BE2C (cell line): ENCODE measurements around the gene ATG16L1.

Source experiments
- DNase-seq: peaks from one replicate; pipeline ENCODE4 v3.0.0-alpha.2; 2020
- H3K27me3 ChIP-seq: fragments of 250-450 bp; sonication (Bioruptor Pico); 2 replicates; pipeline ENCODE4 v1.5.1; 2020; ENCODE audit warnings: mild to moderate bottlenecking
- H3K36me3 ChIP-seq: fragments of 250-450 bp; sonication (Bioruptor Pico); 2 replicates; pipeline ENCODE4 v1.5.1; 2020; ENCODE audit warnings: mild to moderate bottlenecking
- H3K4me1 ChIP-seq: fragments of 250-450 bp; sonication (Bioruptor Pico); 2 replicates; pipeline ENCODE4 v1.5.1; 2020
- H3K4me3 ChIP-seq: 2 replicates; pipeline ENCODE4 v1.5.1; 2011; ENCODE audit warnings: low read depth, low read length
- H3K9me3 ChIP-seq: fragments of 250-450 bp; sonication (Bioruptor Pico); 2 replicates; pipeline ENCODE4 v1.5.1; 2020
- TF ChIP-seq, protein P1 (sequence below): IDR thresholded peaks from 2 replicates; pipeline ENCODE4 v1.5.1; 2012; ENCODE audit warnings: mild to moderate bottlenecking, low read depth, low read length

Gene ATG16L1

DNA sequence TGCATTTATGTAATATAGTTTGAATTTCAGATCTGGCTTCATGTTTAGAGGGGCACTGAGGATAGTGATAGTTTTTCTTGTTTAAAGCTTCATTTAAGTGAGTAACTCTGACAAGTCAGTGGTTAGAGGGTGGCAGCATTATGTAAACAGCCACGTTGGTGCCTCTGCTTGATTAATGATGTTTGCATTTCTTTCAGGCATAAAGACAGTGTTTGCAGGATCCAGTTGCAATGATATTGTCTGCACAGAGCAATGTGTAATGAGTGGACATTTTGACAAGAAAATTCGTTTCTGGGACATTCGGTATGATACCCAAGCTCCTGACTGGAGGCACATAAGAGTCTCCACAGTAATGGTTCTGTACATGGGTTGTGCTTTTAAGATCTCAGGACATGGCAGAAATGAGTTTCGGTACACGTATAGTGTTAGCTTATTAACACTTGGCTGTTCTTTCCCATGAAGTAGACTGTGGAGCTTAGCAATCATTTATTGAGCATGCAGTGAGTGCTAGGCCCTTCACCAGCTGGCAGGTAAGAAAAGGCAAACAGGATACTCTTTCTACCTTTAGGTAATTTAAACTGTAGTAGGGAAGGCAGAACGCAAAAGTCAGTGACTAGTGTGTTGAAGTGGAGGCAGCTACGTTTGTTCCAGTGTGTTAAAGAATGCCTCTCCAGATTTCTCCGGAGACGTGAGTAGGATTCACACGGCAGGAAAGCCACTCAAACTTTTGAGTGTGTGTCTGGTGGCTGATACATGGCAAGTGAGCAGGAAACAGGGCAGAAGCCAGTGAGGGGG, 38.8 kb downstream of the ATG16L1 start:
- Histone ChIP-seq H3K4me3 (no peak overlapping the region), H3K4me1 (peaks cover 5% of the 10 kb centered on the region), H3K9me3 (no peaks in the 10 kb centered on the region), H3K27me3 (no peaks in the 10 kb centered on the region), H3K36me3 (peaks cover 80% of the 10 kb centered on the region)
- TF ChIP-seq, protein P1, sequence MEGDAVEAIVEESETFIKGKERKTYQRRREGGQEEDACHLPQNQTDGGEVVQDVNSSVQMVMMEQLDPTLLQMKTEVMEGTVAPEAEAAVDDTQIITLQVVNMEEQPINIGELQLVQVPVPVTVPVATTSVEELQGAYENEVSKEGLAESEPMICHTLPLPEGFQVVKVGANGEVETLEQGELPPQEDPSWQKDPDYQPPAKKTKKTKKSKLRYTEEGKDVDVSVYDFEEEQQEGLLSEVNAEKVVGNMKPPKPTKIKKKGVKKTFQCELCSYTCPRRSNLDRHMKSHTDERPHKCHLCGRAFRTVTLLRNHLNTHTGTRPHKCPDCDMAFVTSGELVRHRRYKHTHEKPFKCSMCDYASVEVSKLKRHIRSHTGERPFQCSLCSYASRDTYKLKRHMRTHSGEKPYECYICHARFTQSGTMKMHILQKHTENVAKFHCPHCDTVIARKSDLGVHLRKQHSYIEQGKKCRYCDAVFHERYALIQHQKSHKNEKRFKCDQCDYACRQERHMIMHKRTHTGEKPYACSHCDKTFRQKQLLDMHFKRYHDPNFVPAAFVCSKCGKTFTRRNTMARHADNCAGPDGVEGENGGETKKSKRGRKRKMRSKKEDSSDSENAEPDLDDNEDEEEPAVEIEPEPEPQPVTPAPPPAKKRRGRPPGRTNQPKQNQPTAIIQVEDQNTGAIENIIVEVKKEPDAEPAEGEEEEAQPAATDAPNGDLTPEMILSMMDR = no peak
- no peak for DNase-seq

DNA sequence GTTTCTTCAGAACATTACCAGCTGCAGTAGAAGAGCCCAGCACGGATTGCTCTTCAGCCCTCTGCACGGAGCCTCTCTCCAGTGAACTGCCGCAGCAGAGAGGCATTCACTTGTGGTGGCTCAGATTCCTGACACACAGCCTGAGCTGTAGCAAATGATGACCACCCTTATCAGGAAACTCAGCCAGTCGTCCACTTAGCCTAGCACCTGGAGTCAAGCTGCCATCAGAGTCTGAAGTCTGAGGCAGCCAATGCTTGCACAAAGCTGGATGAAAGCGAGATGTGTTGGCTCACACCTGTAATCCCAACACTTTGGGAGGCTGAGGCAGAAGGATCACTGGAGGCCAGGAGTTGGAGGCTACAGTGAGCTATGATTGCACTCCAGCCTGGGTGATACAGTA, 44.4 kb downstream of the ATG16L1 start:
- Histone ChIP-seq H3K9me3 (no peaks in the 10 kb centered on the region), H3K27me3 (no peaks in the 10 kb centered on the region), H3K4me1 (no peaks in the 10 kb centered on the region), H3K36me3 (peaks cover 45% of the 10 kb centered on the region), H3K4me3 (no peak overlapping the region)
- no peak for DNase-seq
- TF ChIP-seq, protein P1 = no peak

DNA sequence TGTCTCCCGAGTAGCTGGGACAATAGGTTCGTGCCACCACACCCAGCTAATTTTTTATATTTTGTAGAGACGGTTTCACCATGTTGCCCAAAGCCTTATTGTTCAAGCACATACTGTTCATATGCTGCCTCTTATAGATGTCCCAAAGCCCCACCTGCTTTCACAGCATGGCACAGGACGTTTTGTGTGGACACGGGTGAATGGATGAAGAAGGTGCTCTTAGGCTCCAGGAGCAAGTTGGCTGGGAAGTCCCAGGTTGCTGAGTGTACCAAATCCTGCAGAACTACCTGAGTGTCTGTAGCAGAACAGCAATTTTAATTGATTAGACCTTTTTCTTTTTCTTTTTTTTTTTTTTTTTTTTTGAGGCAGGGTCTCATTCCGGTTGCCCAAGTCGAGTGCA, 45.6 kb downstream of the ATG16L1 start:
- TF ChIP-seq, protein P1 = no peak
- no peaks in the 10 kb centered on the region for H3K27me3 ChIP-seq
- peaks cover 33% of the 10 kb centered on the region for H3K36me3 ChIP-seq
- no peak overlapping the region for H3K4me3 ChIP-seq
- H3K9me3 ChIP-seq = no peaks in the 10 kb centered on the region
- H3K4me1 ChIP-seq = no peaks in the 10 kb centered on the region
- no peak for DNase-seq

DNA sequence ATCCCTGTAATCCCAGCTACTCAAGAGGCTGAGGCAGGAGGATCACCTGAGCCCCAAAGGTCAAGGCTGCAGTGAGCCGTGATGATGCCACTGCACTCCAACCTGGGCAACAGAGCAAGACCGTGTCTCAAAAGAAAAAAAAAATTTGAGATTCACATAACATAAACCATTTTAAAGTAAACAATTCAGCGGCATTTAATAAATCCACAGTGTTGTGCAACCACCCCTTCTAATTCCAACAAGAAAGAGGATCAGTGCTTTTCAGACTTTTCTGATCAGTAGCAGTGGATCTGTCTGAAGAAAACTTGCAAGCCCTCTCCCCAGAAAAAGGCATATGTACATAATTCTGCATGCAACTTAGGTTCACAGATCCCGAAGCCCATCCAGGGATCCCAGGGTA, 48.9 kb downstream of the ATG16L1 start:
- Histone ChIP-seq H3K36me3 (peaks cover 5% of the 10 kb centered on the region), H3K4me3 (no peak overlapping the region), H3K9me3 (no peaks in the 10 kb centered on the region), H3K4me1 (no peaks in the 10 kb centered on the region), H3K27me3 (no peaks in the 10 kb centered on the region)
- TF ChIP-seq, protein P1 = no peak
- DNase-seq = no peak

DNA sequence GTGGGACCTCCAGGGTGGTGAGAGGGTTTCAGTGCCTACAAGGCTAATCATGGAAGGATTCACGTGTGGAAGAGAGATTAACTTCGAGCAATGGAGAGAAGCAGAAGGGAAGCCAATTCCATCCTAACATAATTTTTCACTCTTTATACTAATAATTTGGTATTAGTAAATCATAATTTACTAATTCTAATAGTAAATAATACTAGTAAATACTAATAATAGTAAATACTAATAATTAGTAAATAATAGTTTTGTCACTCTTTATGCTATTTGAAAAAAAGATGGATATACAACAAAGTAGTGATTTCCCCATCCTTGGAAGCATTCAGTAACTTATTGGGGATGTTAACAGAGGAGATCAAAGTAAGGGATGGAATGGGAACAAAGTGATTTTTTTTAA, 49.8 kb downstream of the ATG16L1 start:
- no peak for DNase-seq
- TF ChIP-seq, protein P1 = no peak
- H3K36me3 ChIP-seq = no peaks in the 10 kb centered on the region
- H3K4me3 ChIP-seq = no peak overlapping the region
- H3K4me1 ChIP-seq = no peaks in the 10 kb centered on the region
- no peaks in the 10 kb centered on the region for H3K27me3 ChIP-seq
- H3K9me3 ChIP-seq = no peaks in the 10 kb centered on the region

DNA sequence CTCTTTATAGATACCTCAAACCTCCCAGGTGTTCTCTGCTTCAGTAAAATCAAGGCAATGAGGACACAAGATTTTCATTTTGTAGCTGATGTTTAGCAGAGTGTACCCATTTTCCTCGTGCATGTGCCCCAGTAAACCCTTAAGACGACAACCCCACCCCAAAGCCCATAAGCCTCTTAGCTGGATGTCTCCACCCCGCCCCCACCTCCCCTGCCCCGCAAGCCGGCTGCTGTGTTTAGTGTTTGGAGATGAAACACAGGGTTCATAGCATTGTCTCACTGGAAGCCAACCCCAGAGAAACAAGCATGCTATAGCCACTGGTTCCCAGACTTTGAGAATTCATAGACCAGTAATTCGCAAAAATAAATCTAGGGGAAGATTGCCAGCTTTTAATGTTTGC, 50.3 kb downstream of the ATG16L1 start:
- H3K27me3 ChIP-seq = no peaks in the 10 kb centered on the region
- no peaks in the 10 kb centered on the region for H3K36me3 ChIP-seq
- no peaks in the 10 kb centered on the region for H3K9me3 ChIP-seq
- no peak for DNase-seq
- TF ChIP-seq, protein P1 = no peak
- H3K4me3 ChIP-seq = no peak overlapping the region
- no peaks in the 10 kb centered on the region for H3K4me1 ChIP-seq
